ENCODE measurements around the gene RXRA.

Gene RXRA

GRCh38 chr9:134420974-134421432 is 94.7 kb downstream of the RXRA start:
- no peak for DNase-seq

- no peak for DNase-seq
Measured at GRCh38 chr9:134421888-134422287, 95.6 kb downstream of the RXRA start.

GRCh38 chr9:134422301-134423090 is 96.2 kb downstream of the RXRA start:
- DNase-seq: peak; percentile 23

- no peak for DNase-seq
Measured at GRCh38 chr9:134423166-134423565, 96.9 kb downstream of the RXRA start.

GRCh38 chr9:134423749-134424148 is 97.5 kb downstream of the RXRA start:
- DNase-seq: no peak

- DNase-seq: no peak
Measured at GRCh38 chr9:134424818-134425217, 98.6 kb downstream of the RXRA start.

- no peak for DNase-seq
Measured at GRCh38 chr9:134425401-134425800, 99.1 kb downstream of the RXRA start.

GRCh38 chr9:134425812-134426211 is 99.6 kb downstream of the RXRA start:
- no peak for DNase-seq

GRCh38 chr9:134426436-134426835 is 100.2 kb downstream of the RXRA start:
- DNase-seq: no peak

- no peak for DNase-seq
Measured at GRCh38 chr9:134427153-134427782, 101.0 kb downstream of the RXRA start.

GRCh38 chr9:134428559-134428958 is 102.3 kb downstream of the RXRA start:
- DNase-seq: no peak

- no peak for DNase-seq
Measured at GRCh38 chr9:134429007-134429406, 102.8 kb downstream of the RXRA start.

GRCh38 chr9:134429481-134429880 is 103.2 kb downstream of the RXRA start:
- no peak for DNase-seq

GRCh38 chr9:134431095-134431494 is 104.8 kb downstream of the RXRA start:
- no peak for DNase-seq

GRCh38 chr9:134431626-134432025 is 105.4 kb downstream of the RXRA start:
- no peak for DNase-seq

GRCh38 chr9:134432471-134432870 is 106.2 kb downstream of the RXRA start:
- DNase-seq: no peak

- no peak for DNase-seq
Measured at GRCh38 chr9:134433101-134433500, 106.8 kb downstream of the RXRA start.

- DNase-seq: no peak
Measured at GRCh38 chr9:134433909-134434882, 107.9 kb downstream of the RXRA start.

- DNase-seq: peak; percentile 96
Measured at GRCh38 chr9:134434894-134435506, 108.7 kb downstream of the RXRA start.

- DNase-seq: no peak
Measured at GRCh38 chr9:134435550-134436378, 109.5 kb downstream of the RXRA start.

GRCh38 chr9:134436379-134436762 is 110.1 kb downstream of the RXRA start:
- no peak for DNase-seq

- DNase-seq: no peak
Measured at GRCh38 chr9:134436911-134437310, 110.7 kb downstream of the RXRA start.
